Smooth muscle cell (in vitro differentiated cells): ENCODE results near the gene SLC35A2. TPM values are rescaled to one million over a fixed set of nuclear protein-coding genes. Genes with fewer than 3 reads are reported as not detected.

Experiments
- DNase-seq: peaks from one replicate; lab custom pipeline; 2025; ENCODE audit not compliant: unreplicated experiment; lab: John Stamatoyannopoulos, UW
- H2AFZ ChIP-seq: fragments of 200-600 bp; sonication (generic); 2 replicates; pipeline ENCODE4 v1.6.0; 2016; ENCODE audit warnings: antibody characterized with exemption, low read depth, mild to moderate bottlenecking
- H3F3A ChIP-seq: fragments of 200-600 bp; sonication (generic); 2 replicates; pipeline ENCODE4 v1.6.0; 2017; ENCODE audit warnings: antibody characterized with exemption, low read depth
- H3K27ac ChIP-seq: fragments of 200-600 bp; sonication (generic); 2 replicates; pipeline ENCODE4 v1.5.1; 2016; ENCODE audit warnings: low read depth, mild to moderate bottlenecking
- H3K27me3 ChIP-seq: fragments of 200-600 bp; sonication (generic); 2 replicates; pipeline ENCODE4 v1.6.1; 2016; ENCODE audit warnings: low read depth, mild to moderate bottlenecking
- H3K36me3 ChIP-seq: fragments of 200-600 bp; sonication (generic); 2 replicates; pipeline ENCODE4 v1.5.1; 2016; ENCODE audit warnings: low read depth
- H3K4me1 ChIP-seq: fragments of 200-600 bp; sonication (generic); 2 replicates; pipeline ENCODE4 v1.5.1; 2016; ENCODE audit warnings: low read depth
- H3K4me2 ChIP-seq: fragments of 200-600 bp; sonication (generic); 2 replicates; pipeline ENCODE4 v1.6.0; 2016; ENCODE audit warnings: mild to moderate bottlenecking
- H3K4me3 ChIP-seq: fragments of 200-600 bp; sonication (generic); 2 replicates; pipeline ENCODE4 v1.5.1; 2016; ENCODE audit warnings: mild to moderate bottlenecking
- H3K79me2 ChIP-seq: fragments of 200-600 bp; sonication (generic); 2 replicates; pipeline ENCODE4 v1.6.0; 2016; ENCODE audit warnings: low read depth, mild to moderate bottlenecking
- H3K9ac ChIP-seq: fragments of 200-600 bp; sonication (generic); 2 replicates; pipeline ENCODE4 v1.6.0; 2016; ENCODE audit warnings: low read depth
- H3K9me3 ChIP-seq: fragments of 200-600 bp; sonication (generic); replicated peaks from 2 replicates; pipeline ENCODE4 v1.5.1; 2016; ENCODE audit warnings: low read depth
- H4K20me1 ChIP-seq: fragments of 200-600 bp; sonication (generic); 2 replicates; pipeline ENCODE4 v1.6.0; 2016; ENCODE audit warnings: low read depth
- CTCF ChIP-seq: fragments of 200-600 bp; sonication (generic); IDR thresholded peaks from 2 replicates; pipeline ENCODE4 v1.5.1; 2017; ENCODE audit warnings: borderline replicate concordance, mild to moderate bottlenecking, antibody characterized with exemption; ENCODE audit not compliant: insufficient read depth, poor library complexity, severe bottlenecking
- WGBS: methylation state at CpG from one replicate; pipeline ENCODE4 v1.1.7; 2016; ENCODE audit warnings: low lambda C conversion rate; 5-methylcytosine and 5-hydroxymethylcytosine counted together
- polyA plus RNA-seq: library from polyadenylated mRNA; unstranded; fragments of >200 nt; fragmentation: Nextera tagmentation; extraction: Ambion mirVana; gene quantifications from 2 replicates; pipeline ENCODE4 v1.2.1, GENCODE V29; 2016
- total RNA-seq: library from RNA; depleted of rRNA; stranded (reverse); fragments of >200 nt; gene quantifications from 2 replicates; pipeline ENCODE4 v1.2.3, GENCODE V29; 2014

Gene SLC35A2
- total and polyA plus RNA-seq, 2 experiments from 2014 or later, result 72.0 to 98.2 TPM

DNA sequence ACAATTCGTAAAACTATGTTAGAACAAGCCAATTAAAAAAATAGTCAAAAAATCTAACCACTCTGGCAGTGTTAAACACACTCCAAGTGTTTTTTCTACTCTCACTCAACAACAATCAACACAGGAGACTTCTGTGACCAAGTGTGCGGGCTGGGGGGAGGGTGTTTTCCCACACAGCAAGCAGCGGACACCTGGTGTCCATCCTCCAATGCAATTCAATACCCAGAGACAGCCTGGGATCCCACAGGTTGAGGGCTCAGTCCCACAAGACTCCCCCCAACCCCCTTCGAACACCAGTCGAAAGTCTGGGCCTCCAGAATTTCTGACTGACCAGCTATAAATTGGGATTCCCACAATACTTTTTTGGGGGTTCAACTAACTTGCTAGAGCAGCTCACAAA, 15.7 kb upstream of the SLC35A2 start:
- TF ChIP-seq CTCF, result no peak
- WGBS, result 61% methylated on average over 5 of the region's 5 CpGs

DNA sequence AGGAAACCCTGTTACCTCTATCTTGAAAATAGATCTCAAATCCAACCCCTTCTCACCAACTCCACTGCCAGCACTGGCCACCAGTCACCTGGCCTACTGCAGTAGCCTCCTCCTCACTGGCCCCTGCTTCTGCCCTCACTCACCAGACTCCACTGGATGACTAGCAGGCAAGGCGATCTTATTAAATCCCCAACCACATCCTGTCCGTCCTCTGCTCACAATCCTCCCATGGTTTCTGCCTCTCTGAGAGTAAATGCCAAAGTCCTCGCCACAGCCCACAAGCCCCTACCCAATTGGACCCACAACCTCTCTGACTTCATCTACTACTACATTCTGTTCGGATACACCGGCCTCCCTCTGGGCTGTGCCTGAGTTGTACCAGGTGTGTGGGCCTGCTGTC, 12.8 kb upstream of the SLC35A2 start:
- Histone ChIP-seq H3K4me2 (no peak overlapping the region), H3K36me3 (no peaks in the 10 kb centered on the region), H3F3A (no peaks in the 10 kb centered on the region), H3K27me3 (no peaks in the 10 kb centered on the region), H3K79me2 (peaks cover 3% of the 10 kb centered on the region), H3K9me3 (no peaks in the 10 kb centered on the region), H3K4me1 (peaks cover 8% of the 10 kb centered on the region), H3K4me3 (no peak overlapping the region), H4K20me1 (peaks cover 15% of the 10 kb centered on the region), H2AFZ (no peak overlapping the region), H3K9ac (no peak overlapping the region), H3K27ac (no peak overlapping the region)
- no peak for DNase-seq
- 76% methylated on average over 5 of the region's 5 CpGs for WGBS
- no peak for TF ChIP-seq CTCF

More for the DNA sequence above, 15.7 kb upstream of the SLC35A2 start:
- H3K4me2 ChIP-seq, result no peak overlapping the region
- no peaks in the 10 kb centered on the region for H3F3A ChIP-seq
- H3K79me2 ChIP-seq, result peaks cover 3% of the 10 kb centered on the region
- H4K20me1 ChIP-seq, result peaks cover 15% of the 10 kb centered on the region
- H3K9ac ChIP-seq, result no peak overlapping the region
- H3K4me1 ChIP-seq, result peaks cover 6% of the 10 kb centered on the region
- H3K27me3 ChIP-seq, result no peaks in the 10 kb centered on the region
- no peaks in the 10 kb centered on the region for H3K9me3 ChIP-seq
- no peak overlapping the region for H2AFZ ChIP-seq
- no peaks in the 10 kb centered on the region for H3K36me3 ChIP-seq
- DNase-seq, result no peak
- no peak overlapping the region for H3K27ac ChIP-seq
- no peak overlapping the region for H3K4me3 ChIP-seq

DNA sequence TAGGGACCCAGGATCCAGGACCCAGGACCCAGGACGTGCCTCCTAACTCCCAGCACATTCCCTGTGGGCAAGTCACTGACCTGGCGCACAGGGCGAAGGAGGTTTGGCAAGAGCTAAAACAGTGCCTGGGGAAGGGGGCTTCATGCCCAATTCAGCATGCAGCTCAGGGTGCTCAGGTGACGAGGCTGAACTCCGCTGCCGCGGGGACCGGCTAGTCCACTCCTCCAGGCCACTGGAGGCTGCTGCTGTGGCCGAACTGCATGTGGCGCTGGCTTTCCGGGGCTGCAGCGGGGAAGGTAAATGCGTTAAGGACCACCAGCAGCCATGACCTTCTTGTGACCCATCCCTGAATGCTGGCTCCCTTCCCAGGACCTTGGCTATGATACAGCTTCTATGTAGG, 12.3 kb upstream of the SLC35A2 start:
- WGBS, result 96% methylated on average over 13 of the region's 13 CpGs
- Histone ChIP-seq H4K20me1 (peaks cover 15% of the 10 kb centered on the region), H3K36me3 (no peaks in the 10 kb centered on the region), H3F3A (no peaks in the 10 kb centered on the region), H3K4me1 (peaks cover 9% of the 10 kb centered on the region), H3K4me3 (no peak overlapping the region), H3K27me3 (no peaks in the 10 kb centered on the region), H3K9ac (no peak overlapping the region), H3K4me2 (no peak overlapping the region), H2AFZ (no peak overlapping the region), H3K9me3 (no peaks in the 10 kb centered on the region), H3K27ac (no peak overlapping the region), H3K79me2 (peaks cover 3% of the 10 kb centered on the region)
- no peak for TF ChIP-seq CTCF
- DNase-seq, result no peak

- H3F3A ChIP-seq, result no peaks in the 10 kb centered on the region
- DNase-seq, result no peak
- H3K4me1 ChIP-seq, result peaks cover 3% of the 10 kb centered on the region
- no peaks in the 10 kb centered on the region for H3K79me2 ChIP-seq
- H2AFZ ChIP-seq, result no peak overlapping the region
- no peaks in the 10 kb centered on the region for H3K9me3 ChIP-seq
- H4K20me1 ChIP-seq, result no peaks in the 10 kb centered on the region
- 83% methylated on average over 4 of the region's 4 CpGs for WGBS
- no peak for TF ChIP-seq CTCF
- no peak overlapping the region for H3K4me3 ChIP-seq
- H3K9ac ChIP-seq, result no peak overlapping the region
- H3K27ac ChIP-seq, result no peak overlapping the region
- H3K36me3 ChIP-seq, result no peaks in the 10 kb centered on the region
- H3K27me3 ChIP-seq, result no peaks in the 10 kb centered on the region
- H3K4me2 ChIP-seq, result no peak overlapping the region
Observed at GRCh38 chrX:48920718-48921104, 9.3 kb upstream of the SLC35A2 start.
